ENCODE data around the gene FOXF1.

The FOXF1 gene

GRCh38 chr16:86505185-86505898 lies 5.0 kb upstream of the FOXF1 start:
- no peak for DNase-seq (ENCODE audit: low read depth)

GRCh38 chr16:86505899-86506864 lies 4.1 kb upstream of the FOXF1 start:
- no peak for DNase-seq (ENCODE audit: low read depth)

- DNase-seq (ENCODE audit: low read depth), result no peak
Measured at GRCh38 chr16:86507173-86508027, 2.9 kb upstream of the FOXF1 start.

GRCh38 chr16:86508028-86508946 lies 2.0 kb upstream of the FOXF1 start:
- no peak for DNase-seq (ENCODE audit: low read depth)

- no peak for DNase-seq (ENCODE audit: low read depth)
Measured at GRCh38 chr16:86508947-86509758, 1.2 kb upstream of the FOXF1 start.

GRCh38 chr16:86509759-86510464 lies 415 bp upstream of the FOXF1 start:
- DNase-seq (ENCODE audit: low read depth), result no peak

GRCh38 chr16:86511317-86512161 lies 1.2 kb downstream of the FOXF1 start:
- DNase-seq (ENCODE audit: low read depth), result no peak

- DNase-seq (ENCODE audit: low read depth), result no peak
Measured at GRCh38 chr16:86512301-86512859, 2.1 kb downstream of the FOXF1 start.

GRCh38 chr16:86512860-86513470 lies 2.6 kb downstream of the FOXF1 start:
- DNase-seq (ENCODE audit: low read depth), result no peak

- DNase-seq (ENCODE audit: low read depth), result no peak
Measured at GRCh38 chr16:86513471-86514277, 3.3 kb downstream of the FOXF1 start.

- DNase-seq (ENCODE audit: low read depth), result no peak
Measured at GRCh38 chr16:86514481-86515376, 4.4 kb downstream of the FOXF1 start.

GRCh38 chr16:86515413-86515776 lies 5.1 kb downstream of the FOXF1 start:
- DNase-seq (ENCODE audit: low read depth), result no peak

GRCh38 chr16:86515777-86516622 lies 5.7 kb downstream of the FOXF1 start:
- no peak for DNase-seq (ENCODE audit: low read depth)

GRCh38 chr16:86516623-86517003 lies 6.3 kb downstream of the FOXF1 start:
- DNase-seq (ENCODE audit: low read depth), result no peak

GRCh38 chr16:86517033-86517432 lies 6.7 kb downstream of the FOXF1 start:
- DNase-seq (ENCODE audit: low read depth), result no peak

Data from activated T-cell treated with anti-CD3 and anti-CD28 coated beads for 1 hour (primary cell).